Astrocyte (in vitro differentiated cells and primary cell): ENCODE data around the gene PLCG2.

ENCODE experiments used
- CTCF ChIP-seq: IDR thresholded peaks from 2 replicates; pipeline ENCODE4 v1.5.1; 2011; ENCODE audit warnings: low read depth, mild to moderate bottlenecking, inconsistent platforms, low read length, moderate library complexity; ENCODE audit not compliant: insufficient read depth
- EZH2 ChIP-seq: IDR thresholded peaks from 2 replicates; pipeline ENCODE4 v1.6.1; 2012; ENCODE audit warnings: mild to moderate bottlenecking, low read length, inconsistent platforms; ENCODE audit not compliant: insufficient read depth

GRCh38 chr16:81734632-81735434, 44.3 kb upstream of the PLCG2 start:
- TF ChIP-seq EZH2 (no peak), CTCF (no peak)
